DLD1 (cell line): ENCODE measurements around the gene CYP11A1.
"Not testable (repeated sequence)": the region's sequence is repeated elsewhere in the genome, so short reads cannot be mapped to it uniquely, and the experiment has no call there.

Experiments
- in situ Hi-C: cut with HindIII; loops from 2 replicates; pipeline ENCODE4 v1.10.0; 2017; ENCODE audit warnings: low sequenced_read_pairs

The CYP11A1 gene

GRCh38 chr15:74376825-74377581 lies 9.6 kb upstream of the CYP11A1 start:
- in situ Hi-C loops: loop anchor here (10.0 kb wide), 1 partner anchor 398 kb away; no protein-coding TSS in a partner anchor

GRCh38 chr15:74376226-74376625 lies 8.8 kb upstream of the CYP11A1 start:
- in situ Hi-C loops: loop anchor here (10.0 kb wide), 1 partner anchor 399 kb away; no protein-coding TSS in a partner anchor

GRCh38 chr15:74375303-74375693 lies 7.9 kb upstream of the CYP11A1 start:
- in situ Hi-C loops: loop anchor here (10.0 kb wide), 1 partner anchor 400 kb away; no protein-coding TSS in a partner anchor

GRCh38 chr15:74374648-74375302 lies 7.3 kb upstream of the CYP11A1 start:
- in situ Hi-C loops: loop anchor here (5.0 to 10.0 kb wide), 2 partner anchors 68 to 400 kb away; no protein-coding TSS in a partner anchor

GRCh38 chr15:74373731-74374647 lies 6.5 kb upstream of the CYP11A1 start:
- in situ Hi-C loops: loop anchor here (5.0 to 10.0 kb wide), 2 partner anchors 68 to 401 kb away; no protein-coding TSS in a partner anchor

GRCh38 chr15:74373056-74373650 lies 5.7 kb upstream of the CYP11A1 start:
- in situ Hi-C loops: loop anchor here (5.0 to 10.0 kb wide), 2 partner anchors 69 to 402 kb away; no protein-coding TSS in a partner anchor

GRCh38 chr15:74370471-74370870 lies 3.0 kb upstream of the CYP11A1 start:
- in situ Hi-C loops: loop anchor here (5.0 to 10.0 kb wide), 2 partner anchors 72 to 404 kb away; no protein-coding TSS in a partner anchor

- in situ Hi-C loops: loop anchor here (5.0 to 10.0 kb wide), 2 partner anchors 73 to 405 kb away; no protein-coding TSS in a partner anchor
Observed at GRCh38 chr15:74369756-74370155, 2.3 kb upstream of the CYP11A1 start.

- in situ Hi-C loops: no loop called here
Observed at GRCh38 chr15:74369084-74369745, 1.8 kb upstream of the CYP11A1 start.

GRCh38 chr15:74368121-74368520 lies 675 bp upstream of the CYP11A1 start:
- in situ Hi-C loops: no loop called here

- in situ Hi-C loops: no loop called here
Observed at GRCh38 chr15:74365598-74366445, 1.6 kb downstream of the CYP11A1 start.

- in situ Hi-C loops: no loop called here
Observed at GRCh38 chr15:74364936-74365597, 2.4 kb downstream of the CYP11A1 start.

GRCh38 chr15:74362482-74362881 lies 5.0 kb downstream of the CYP11A1 start:
- in situ Hi-C loops: no loop called here

GRCh38 chr15:74360855-74361254 lies 6.6 kb downstream of the CYP11A1 start:
- in situ Hi-C loops: not testable (repeated sequence)

GRCh38 chr15:74359376-74359775 lies 8.1 kb downstream of the CYP11A1 start:
- in situ Hi-C loops: not testable (repeated sequence)

GRCh38 chr15:74357514-74357913 lies 9.9 kb downstream of the CYP11A1 start:
- in situ Hi-C loops: not testable (repeated sequence)

- in situ Hi-C loops: not testable (repeated sequence)
Observed at GRCh38 chr15:74356050-74356449, 11.4 kb downstream of the CYP11A1 start.

- in situ Hi-C loops: not testable (repeated sequence)
Observed at GRCh38 chr15:74353992-74354391, 13.5 kb downstream of the CYP11A1 start.
